Stimulated activated naive CD4-positive, alpha-beta T cell (primary cell): Measurements from ENCODE around the gene ZNF223.
A peak's percentile ranks its signal among the peaks of the same experiment; 100 is the strongest.

Source experiments
- DNase-seq, 6 experiments: peaks; one replicate each; lab custom pipeline; 2025; lab: John Stamatoyannopoulos, UW

ZNF223 gene

DNA sequence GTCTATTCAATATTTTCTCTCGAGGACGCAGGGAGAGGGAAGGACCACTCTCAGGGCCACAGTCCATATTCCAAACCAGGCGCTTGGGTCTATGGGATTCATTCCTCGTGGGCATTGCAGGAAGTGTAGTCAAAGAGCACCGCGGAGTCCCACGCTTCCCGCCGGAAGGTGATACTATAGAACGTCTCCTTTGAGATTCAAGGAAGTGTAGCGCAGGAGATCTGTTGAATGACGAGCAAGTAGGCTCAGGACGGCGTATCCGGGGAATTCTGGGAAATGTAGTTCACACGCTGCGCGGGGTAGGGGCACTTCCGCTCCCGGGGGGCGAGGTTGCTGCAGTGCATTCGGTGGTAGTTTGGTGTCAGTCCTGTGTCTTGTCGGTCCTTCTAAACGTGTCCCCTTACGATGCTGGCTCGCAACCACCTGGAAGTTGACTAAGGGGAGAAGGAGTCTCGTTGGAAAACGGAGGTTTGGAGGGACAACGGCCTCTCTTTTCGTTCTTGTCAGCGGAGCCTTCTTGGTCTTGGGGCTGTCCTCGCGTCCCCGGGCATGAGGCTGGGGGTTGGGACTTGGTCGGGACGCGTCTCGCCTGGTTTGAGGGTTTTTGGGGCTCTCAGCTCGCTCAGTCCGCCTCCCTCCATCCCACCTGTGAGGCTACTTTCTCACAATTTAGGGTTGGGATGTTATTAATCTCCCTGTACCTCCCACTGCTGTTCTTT, 20.1 kb downstream of the ZNF223 start, which contains the start of gene ZNF284:
Gene ZNF284, plus strand, starts transcription at position 336 of the 719 bp plus-strand sequence. CDS start 4,231 bp downstream, outside the sequence.
- DNase-seq, result peak; percentile 63 to 86 (median 76)

DNA sequence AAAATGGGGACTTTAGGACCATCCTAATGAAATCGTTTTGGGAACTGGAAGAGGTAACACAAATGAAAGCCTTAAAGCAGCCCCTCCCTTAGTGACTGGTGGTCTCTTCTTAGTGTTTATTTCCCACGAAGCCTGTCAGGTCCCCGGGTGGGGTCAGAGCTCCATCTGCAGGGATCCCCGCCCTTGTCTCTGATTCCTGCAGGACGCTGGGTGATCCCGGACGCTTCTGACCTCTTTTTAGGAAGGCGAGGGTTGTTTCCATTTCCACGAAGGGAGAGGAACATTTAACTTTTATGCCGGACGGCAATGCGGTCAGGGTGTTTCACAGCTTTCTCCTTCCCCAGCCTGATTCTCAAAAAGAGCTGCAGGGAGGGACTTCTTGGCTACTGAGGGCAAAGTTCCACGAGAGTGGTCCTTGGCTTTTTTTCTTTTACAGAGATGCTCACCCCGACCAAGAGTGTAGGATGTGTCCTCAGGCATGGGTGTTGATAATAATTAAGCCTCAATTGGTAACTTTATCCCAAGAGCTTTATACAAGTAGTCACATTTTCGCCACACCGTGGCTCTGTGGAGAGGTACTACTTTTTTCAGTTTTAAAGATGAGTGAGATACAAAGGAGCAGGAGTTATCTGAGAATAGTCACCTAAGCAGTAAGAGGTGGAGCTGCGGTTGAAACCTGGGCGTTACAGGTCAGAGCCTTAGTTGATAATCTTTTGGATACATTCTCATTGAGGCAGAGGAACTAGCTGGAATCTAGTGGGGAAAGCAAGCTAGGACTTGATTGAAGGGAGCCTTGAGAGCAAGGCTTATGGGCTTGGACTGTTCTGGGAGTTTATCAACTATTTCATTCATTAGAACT, 20.9 kb downstream of the ZNF223 start:
- DNase-seq, result no peak

DNA sequence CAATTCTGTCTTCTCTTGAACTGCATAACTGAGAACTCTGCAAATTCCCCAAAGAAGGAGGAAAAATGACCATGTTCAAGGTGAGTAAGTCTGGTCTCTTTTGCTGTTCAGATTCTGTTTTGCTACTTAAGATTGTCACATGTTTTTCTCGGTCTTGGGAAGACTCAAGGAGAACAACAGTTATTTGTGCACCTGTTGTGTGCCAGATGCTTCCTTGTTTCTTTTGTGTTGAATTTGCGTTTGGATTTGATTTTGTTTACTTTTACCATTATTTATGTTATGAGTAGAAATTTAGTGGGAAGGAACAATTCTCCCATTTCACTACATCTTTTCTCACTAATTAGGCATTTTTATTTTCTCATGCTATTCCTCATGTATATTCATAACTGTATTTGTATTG, 24.5 kb downstream of the ZNF223 start:
- DNase-seq, result no peak

DNA sequence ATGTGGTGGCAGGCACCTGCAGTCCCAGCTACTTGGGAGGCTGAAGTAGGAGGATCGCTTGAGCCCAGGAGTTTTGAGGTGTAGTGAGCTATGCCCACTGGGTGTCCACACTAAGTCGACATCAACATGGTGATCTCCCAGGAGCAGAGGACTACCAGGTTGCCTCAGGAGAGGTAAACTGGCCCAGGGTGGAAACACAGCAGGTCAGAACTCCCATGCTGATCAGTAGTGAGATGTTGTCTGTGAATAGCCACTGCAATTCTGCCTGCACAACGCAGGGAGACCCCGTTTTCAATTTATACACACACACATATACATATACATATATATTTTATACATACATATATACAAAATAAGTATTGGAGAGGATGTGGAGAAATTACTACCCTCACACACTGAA, 40.3 kb downstream of the ZNF223 start:
- DNase-seq, result no peak

DNA sequence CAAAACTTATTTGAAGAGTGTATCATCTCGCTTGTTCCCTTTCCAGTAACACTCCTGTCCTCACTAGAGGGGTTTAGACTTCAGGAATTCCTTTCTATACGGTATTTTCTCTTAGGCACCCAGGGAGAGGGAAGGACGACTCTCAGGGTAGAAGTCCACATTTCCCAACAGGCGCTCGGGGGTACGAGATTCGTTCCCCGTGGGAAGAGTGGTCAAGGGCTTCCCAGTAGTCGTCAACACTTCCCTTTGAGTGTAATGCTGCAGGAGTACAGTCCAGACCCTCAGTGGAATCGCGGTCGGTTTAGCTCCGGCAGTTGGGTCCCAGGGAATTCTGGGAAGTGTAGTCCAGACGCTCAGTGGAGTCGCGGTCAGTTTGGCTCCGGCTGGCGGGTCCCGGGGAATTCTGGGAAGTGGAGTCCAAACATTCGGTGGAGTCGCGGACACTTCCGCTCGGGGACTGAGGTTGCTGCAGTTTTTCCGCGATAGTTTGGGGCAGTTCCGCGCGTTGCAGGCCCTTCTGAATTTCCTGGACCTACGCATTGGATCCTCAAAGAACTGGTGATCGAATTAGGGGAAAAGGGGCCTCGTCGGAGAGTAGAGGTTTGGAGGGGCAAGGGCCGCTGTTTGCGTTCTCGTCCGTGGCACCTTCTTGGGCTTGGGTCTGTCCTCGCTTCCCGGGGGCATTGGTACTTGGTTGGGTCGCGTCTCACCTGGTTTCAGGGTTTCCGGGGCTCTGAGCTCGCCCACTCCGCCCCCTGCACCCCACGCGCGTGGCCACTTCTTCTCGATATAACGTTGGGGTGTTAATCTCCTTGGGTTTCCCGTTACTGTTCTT, 42.3 kb downstream of the ZNF223 start, which contains the start of gene ZNF224:
Gene ZNF224, plus strand, starts transcription at position 431 of the 835 bp plus-strand sequence. CDS start 3,513 bp downstream, outside the sequence.
- DNase-seq, result peak; percentile 27 to 75 (median 66)

DNA sequence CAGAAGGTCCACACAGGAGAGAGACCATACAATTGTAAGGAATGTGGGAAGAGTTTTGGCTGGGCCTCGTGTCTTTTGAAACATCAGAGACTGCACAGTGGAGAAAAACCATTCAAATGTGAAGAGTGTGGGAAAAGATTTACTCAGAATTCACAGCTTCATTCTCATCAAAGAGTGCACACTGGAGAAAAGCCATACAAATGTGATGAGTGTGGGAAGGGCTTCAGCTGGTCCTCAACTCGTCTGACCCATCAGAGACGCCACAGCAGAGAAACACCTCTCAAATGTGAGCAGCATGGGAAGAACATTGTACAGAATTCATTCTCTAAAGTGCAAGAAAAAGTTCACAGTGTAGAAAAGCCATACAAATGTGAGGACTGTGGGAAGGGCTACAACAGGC, 55.9 kb downstream of the ZNF223 start:
- no peak for DNase-seq

DNA sequence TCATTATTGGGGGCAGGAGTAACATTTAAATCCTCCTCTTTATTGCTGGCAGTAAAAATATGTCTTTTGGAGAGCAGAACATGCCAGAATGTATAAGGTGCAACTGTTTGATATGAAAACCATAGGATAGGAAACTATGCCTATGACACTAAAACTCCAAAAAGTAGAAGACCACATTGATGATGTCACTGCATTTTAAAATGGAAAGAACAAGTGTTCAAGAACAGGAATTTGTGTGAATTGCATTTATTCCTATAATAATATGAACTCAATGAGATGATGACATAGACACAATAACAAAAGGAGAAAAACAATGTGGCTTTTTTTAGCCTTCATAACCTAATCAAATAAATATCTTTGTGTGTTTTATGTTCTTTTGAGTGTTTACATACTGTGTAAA, 57.6 kb downstream of the ZNF223 start:
- no peak for DNase-seq

DNA sequence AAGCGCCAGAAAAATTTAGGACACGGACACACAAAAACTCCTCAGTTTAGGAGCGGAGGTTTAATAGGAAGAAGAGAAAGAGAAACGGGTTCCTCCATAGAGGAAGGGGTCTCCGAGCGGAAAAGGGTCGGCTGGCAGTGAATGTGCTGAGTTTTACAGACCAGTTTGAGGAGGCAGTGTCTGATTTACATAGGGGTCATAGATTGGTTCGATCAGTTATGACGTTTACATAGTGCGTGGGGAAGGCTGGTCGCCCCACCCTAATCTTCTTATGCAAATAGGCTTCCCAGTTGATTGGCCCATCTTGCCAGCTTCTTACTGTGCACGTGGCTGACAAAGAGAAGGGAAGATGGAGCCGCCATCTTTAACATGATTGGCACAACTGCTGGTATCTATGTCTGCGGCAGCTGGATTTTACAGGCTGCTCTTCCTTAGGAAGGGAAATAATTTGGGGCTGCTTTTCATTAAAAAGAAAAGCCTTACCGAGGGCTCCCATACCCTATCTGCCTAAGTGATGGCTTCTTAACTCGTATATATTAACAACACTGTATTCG, 60.2 kb downstream of the ZNF223 start:
- no peak for DNase-seq

DNA sequence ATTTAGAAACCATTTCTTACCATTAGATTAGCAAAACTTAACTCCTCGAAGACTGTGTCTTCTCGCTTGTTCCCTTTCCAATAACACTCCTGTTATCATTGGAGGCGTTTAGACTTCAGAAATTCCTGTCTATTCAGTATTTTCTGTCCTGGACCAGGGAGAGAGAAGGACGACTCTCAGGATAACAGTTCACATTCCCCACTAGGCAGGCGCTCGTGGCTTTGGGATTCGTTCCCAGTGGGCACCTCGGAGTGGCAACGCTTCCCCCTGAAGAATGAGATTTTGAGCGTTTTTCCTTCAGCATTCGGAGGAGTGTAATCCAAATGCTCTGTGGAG, 60.9 kb downstream of the ZNF223 start:
- no peak for DNase-seq

DNA sequence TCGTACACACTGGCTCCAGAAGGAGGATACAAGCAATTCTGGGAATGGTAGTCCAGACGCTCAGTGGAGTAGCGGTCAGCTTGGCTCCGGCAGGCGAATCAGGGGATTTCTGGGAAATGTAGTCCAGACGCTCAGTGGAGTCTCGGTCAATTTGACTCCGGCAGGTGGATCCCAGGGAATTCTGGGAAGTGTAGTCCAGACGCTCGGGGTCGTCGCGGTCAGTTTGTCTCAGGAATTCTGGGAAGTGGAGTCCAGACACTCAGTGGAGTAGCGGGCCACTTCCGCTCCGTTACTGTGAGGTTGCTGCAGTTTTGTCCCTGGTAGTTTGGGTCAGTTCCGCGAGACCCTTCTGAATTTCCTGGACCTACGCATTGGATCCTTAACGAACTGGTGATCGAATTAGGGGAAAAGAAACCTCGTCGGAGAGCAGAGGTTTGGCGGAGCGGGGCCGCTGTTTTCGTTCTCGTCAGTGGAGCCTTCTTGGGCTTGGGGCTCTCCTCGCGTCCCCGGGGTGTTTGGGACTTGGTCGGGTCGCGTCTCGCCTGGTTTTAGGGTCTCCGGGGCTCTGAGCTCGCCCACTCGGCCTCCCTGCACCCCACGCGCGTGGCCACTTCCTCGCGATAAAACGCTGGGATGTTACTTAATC, 61.4 kb downstream of the ZNF223 start, which contains the start of gene ZNF225:
Gene ZNF225, plus strand, starts transcription at position 262 of the 646 bp plus-strand sequence. CDS start 2,429 bp downstream, outside the sequence.
- DNase-seq, result peak; percentile 38 to 79 (median 70)

DNA sequence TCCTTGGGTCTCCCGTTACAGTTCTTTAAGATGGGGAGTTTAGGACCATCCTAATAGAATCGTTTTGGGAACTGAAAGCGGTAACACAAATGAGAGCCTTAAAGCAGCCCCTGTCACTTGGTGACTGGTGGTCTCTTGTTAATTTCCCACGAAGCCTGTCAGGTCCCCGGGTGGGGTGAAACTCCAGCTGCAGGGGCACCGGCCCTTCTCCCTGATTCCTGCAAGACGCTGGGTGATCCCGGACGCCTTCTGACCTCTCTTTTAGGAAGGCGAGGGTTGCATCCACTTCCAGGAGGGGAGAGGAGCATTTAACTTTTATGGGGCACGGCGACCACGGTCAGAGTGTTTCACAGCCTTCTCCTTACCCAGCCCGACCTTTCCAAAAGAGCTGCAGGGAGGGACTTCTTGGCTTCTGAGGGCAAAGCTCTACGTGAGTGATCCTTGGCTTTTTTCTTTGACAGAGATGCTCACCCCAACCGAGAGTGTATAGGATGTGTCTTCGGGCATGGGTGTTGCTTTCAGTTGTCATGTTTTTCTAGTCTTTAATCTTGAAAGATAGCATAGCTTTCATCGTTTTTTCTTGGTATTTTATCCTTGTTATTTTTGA, 62.1 kb downstream of the ZNF223 start:
- peak in 2 of 6 experiments; percentile 0 to 4 for DNase-seq
